HepG2 (cell line): Measurements from ENCODE around the gene CLIC3. TPM values are rescaled to one million over a fixed set of nuclear protein-coding genes. Genes with fewer than 3 reads are reported as not detected.

Experiments
- FOXK1 ChIP-seq: sonication (generic); formaldehyde crosslinking; IDR thresholded peaks from 2 replicates; pipeline ENCODE4 v1.4.0; 2020; ENCODE audit warnings: low read depth, missing genetic modification reagents, borderline replicate concordance
- IRX3 ChIP-seq: sonication (generic); formaldehyde crosslinking; IDR thresholded peaks from 2 replicates; pipeline ENCODE4 v1.8.1; 2023; ENCODE audit warnings: mild to moderate bottlenecking, low read depth, missing genetic modification reagents, borderline replicate concordance
- KDM5A ChIP-seq: fragments of 200-600 bp; sonication (generic); IDR thresholded peaks from 2 replicates; pipeline ENCODE4 v1.7.0; 2018; ENCODE audit warnings: antibody characterized with exemption, mild to moderate bottlenecking, low read length, borderline replicate concordance
- KDM5B ChIP-seq: sonication (generic); formaldehyde crosslinking; IDR thresholded peaks from 2 replicates; pipeline ENCODE4 v1.4.0; 2020; ENCODE audit warnings: missing genetic modification reagents, mild to moderate bottlenecking, borderline replicate concordance
- LCORL ChIP-seq, 2 experiments: fragments of 450-650 bp in 1 of 2; sonication (generic) in 1 of 2; formaldehyde crosslinking in 1 of 2; IDR thresholded peaks; 2 replicates each; pipeline versions ENCODE4 v1.5.0 to v1.6.1; 2017 to 2020; ENCODE audit warnings: antibody characterized with exemption in 1 of 2, missing genetic modification reagents in 1 of 2
- MAZ ChIP-seq, 2 experiments: sonication (generic) in 1 of 2; formaldehyde crosslinking in 1 of 2; IDR thresholded peaks; 2 replicates each; pipeline versions ENCODE4 v1.5.0 to v1.6.1; 2012 to 2020; ENCODE audit warnings: low read depth in 2 of 2, mild to moderate bottlenecking in 2 of 2, borderline replicate concordance in 1 of 2, improper control_type of control experiment in 1 of 2, low read length in 1 of 2, missing genetic modification reagents in 1 of 2, moderate library complexity in 1 of 2
- MXI1 ChIP-seq: IDR thresholded peaks from 3 replicates; pipeline ENCODE4 v1.6.1; 2012; ENCODE audit warnings: low read depth, low read length, inconsistent platforms, borderline replicate concordance
- MZF1 ChIP-seq: sonication (generic); formaldehyde crosslinking; IDR thresholded peaks from 2 replicates; pipeline ENCODE4 v1.8.1; 2023; ENCODE audit warnings: mild to moderate bottlenecking, missing genetic modification reagents, borderline replicate concordance
- NBN ChIP-seq: fragments of 450-650 bp; conservative IDR thresholded peaks from 2 replicates; pipeline ENCODE4 v1.6.1; 2017
- NCOA5 ChIP-seq: sonication (generic); formaldehyde crosslinking; IDR thresholded peaks from 2 replicates; pipeline ENCODE4 v1.4.0; 2020; ENCODE audit warnings: missing genetic modification reagents
- ONECUT2 ChIP-seq: sonication (generic); formaldehyde crosslinking; IDR thresholded peaks from 2 replicates; pipeline ENCODE4 v1.4.0; 2020; ENCODE audit warnings: missing genetic modification reagents
- PCBP1 ChIP-seq: fragments of 200-400 bp; formaldehyde crosslinking; IDR thresholded peaks from 2 replicates; pipeline ENCODE4 v1.6.1; 2017; ENCODE audit warnings: mild to moderate bottlenecking, low read depth, low read length, borderline replicate concordance
- PHB2 ChIP-seq: fragments of 450-650 bp; IDR thresholded peaks from 2 replicates; pipeline ENCODE4 v1.6.1; 2018; ENCODE audit not compliant: partially characterized antibody
- REST ChIP-seq, 2 experiments: IDR thresholded peaks; 2 replicates each; pipeline ENCODE4 v1.6.1; 2011 to 2012; ENCODE audit warnings: low read length in 2 of 2, borderline replicate concordance in 1 of 2, low read depth in 1 of 2, mild to moderate bottlenecking in 1 of 2, moderate library complexity in 1 of 2
- SAP130 ChIP-seq: IDR thresholded peaks from 2 replicates; pipeline ENCODE4 v1.6.1; 2016; ENCODE audit warnings: low read depth
- SNRNP70 ChIP-seq: fragments of 200-400 bp; formaldehyde crosslinking; IDR thresholded peaks from 2 replicates; pipeline ENCODE4 v1.6.1; 2017; ENCODE audit warnings: mild to moderate bottlenecking, low read depth, low read length, moderate library complexity
- SP140L ChIP-seq: sonication (generic); formaldehyde crosslinking; IDR thresholded peaks from 2 replicates; pipeline ENCODE4 v1.4.0; 2020; ENCODE audit warnings: missing genetic modification reagents, borderline replicate concordance
- ZBTB38 ChIP-seq: sonication (generic); formaldehyde crosslinking; IDR thresholded peaks from 2 replicates; pipeline ENCODE4 v1.5.1; 2020; ENCODE audit warnings: mild to moderate bottlenecking, missing genetic modification reagents
- ZBTB42 ChIP-seq: sonication (generic); formaldehyde crosslinking; IDR thresholded peaks from 2 replicates; pipeline ENCODE4 v1.5.0; 2020; ENCODE audit warnings: mild to moderate bottlenecking, missing genetic modification reagents
- ZNF24 ChIP-seq: fragments of 450-650 bp; IDR thresholded peaks from 2 replicates; pipeline ENCODE4 v1.6.1; 2017; ENCODE audit warnings: antibody characterized with exemption, mild to moderate bottlenecking
- ZNF557 ChIP-seq: sonication (generic); formaldehyde crosslinking; IDR thresholded peaks from 2 replicates; pipeline ENCODE4 v1.4.0; 2020; ENCODE audit warnings: missing genetic modification reagents
- ZNF670 ChIP-seq: sonication (generic); formaldehyde crosslinking; IDR thresholded peaks from 2 replicates; pipeline ENCODE4 v1.8.0; 2022; ENCODE audit warnings: mild to moderate bottlenecking, missing genetic modification reagents, borderline replicate concordance
- ZNF709 ChIP-seq: sonication (generic); formaldehyde crosslinking; IDR thresholded peaks from 2 replicates; pipeline ENCODE4 v1.5.0; 2020; ENCODE audit warnings: mild to moderate bottlenecking, missing genetic modification reagents
- ZNF710 ChIP-seq: sonication (generic); formaldehyde crosslinking; IDR thresholded peaks from 2 replicates; pipeline ENCODE4 v1.5.0; 2020; ENCODE audit warnings: mild to moderate bottlenecking, missing genetic modification reagents, borderline replicate concordance
- ZNF768 ChIP-seq: sonication (generic); formaldehyde crosslinking; IDR thresholded peaks from 2 replicates; pipeline ENCODE4 v1.4.0; 2020; ENCODE audit warnings: missing genetic modification reagents
- ZSCAN12 ChIP-seq: sonication (generic); formaldehyde crosslinking; IDR thresholded peaks from 2 replicates; pipeline ENCODE4 v1.9.0; 2021; ENCODE audit warnings: mild to moderate bottlenecking, missing genetic modification reagents
- ZSCAN20 ChIP-seq: sonication (generic); formaldehyde crosslinking; IDR thresholded peaks from 2 replicates; pipeline ENCODE4 v1.4.0; 2020; ENCODE audit warnings: missing genetic modification reagents, mild to moderate bottlenecking, borderline replicate concordance
- polyA plus RNA-seq, 8 experiments: library from polyadenylated mRNA; depleted of rRNA in 3 of 8; stranded (reverse) in 7 of 8; unstranded in 1 of 8; fragments of >200 nt; fragmentation: Illumina TruSeq in 4 of 8; extraction: Trizol in 4 of 8; gene quantifications; 2 replicates each; pipeline versions ENCODE4 v1.2.1 to v1.2.3, GENCODE V29; 2011 to 2016; ENCODE audit warnings: low read depth in 4 of 8, missing spikeins in 1 of 8, mixed read lengths in 1 of 8; ENCODE audit not compliant: insufficient read depth in 1 of 8
- total RNA-seq, 5 experiments: library from RNA; depleted of rRNA; stranded (reverse); fragments of >200 nt; fragmentation: Illumina TruSeq; extraction: Trizol; gene quantifications; 2 replicates each; pipeline ENCODE4 v1.2.3, GENCODE V29; 2016; ENCODE audit warnings: low read depth in 1 of 5

Gene CLIC3
- total and polyA plus RNA-seq, 2 of the 13 experiments (the other 11 are each of a cell fraction or from before 2014, with no cell fraction given): 0.51 to 1.5 TPM

- TF ChIP-seq KDM5A: no peak
- TF ChIP-seq NCOA5: no peak
- peak; percentile 32; the same call in 1 of the 2 replicates for TF ChIP-seq KDM5B
- 0 out of 2 replicates have a peak, but pooled peaks have one; percentile 12 for TF ChIP-seq MAZ (IDR thresholded peaks at IDR 0.05; ENCODE audit: borderline replicate concordance, low read depth, low read length)
- no peak for TF ChIP-seq MAZ (CRISPR knock-in tag; IDR thresholded peaks at IDR 0.05; ENCODE audit: low read depth)
- TF ChIP-seq MXI1: 0 out of 3 replicates have a peak, but pooled peaks have one; percentile 36
- no peak for TF ChIP-seq SP140L (CRISPR knock-in tag)
- no peak for TF ChIP-seq LCORL (IDR thresholded peaks at IDR 0.05)
- TF ChIP-seq LCORL (CRISPR knock-in tag; IDR thresholded peaks at IDR 0.05): no peak
- TF ChIP-seq ZBTB42 (CRISPR knock-in tag): no peak
- no peak for TF ChIP-seq ZNF709 (CRISPR knock-in tag)
- 0 out of 2 replicates have a peak, but pooled peaks have one; percentile 26 for TF ChIP-seq ZNF710 (CRISPR knock-in tag)
- no peak for TF ChIP-seq NBN
- TF ChIP-seq ONECUT2 (CRISPR knock-in tag): no peak
- no peak for TF ChIP-seq PHB2
- TF ChIP-seq SAP130 (CRISPR knock-in tag): peak; percentile 42; the same call in 1 of the 2 replicates
- TF ChIP-seq IRX3 (CRISPR knock-in tag): no peak
- TF ChIP-seq SNRNP70: no peak
- no peak for TF ChIP-seq ZNF24
- no peak for TF ChIP-seq ZSCAN20
- TF ChIP-seq REST (IDR thresholded peaks at IDR 0.05; ENCODE audit: borderline replicate concordance in 1 of 2, low read depth in 1 of 2, low read length in 2 of 2): no peak
- TF ChIP-seq ZNF557 (CRISPR knock-in tag): no peak
- TF ChIP-seq ZNF670 (CRISPR knock-in tag): no peak
- no peak for TF ChIP-seq FOXK1
- TF ChIP-seq ZSCAN12 (CRISPR knock-in tag): no peak
- TF ChIP-seq ZNF768 (CRISPR knock-in tag): no peak
- no peak for TF ChIP-seq MZF1 (CRISPR knock-in tag)
- no peak for TF ChIP-seq ZBTB38 (CRISPR knock-in tag)
- TF ChIP-seq PCBP1: no peak
Observed at GRCh38 chr9:136975644-136976043, 20.7 kb downstream of the CLIC3 start (continued).
